IMR-90 (cell line): Measurements from ENCODE around the gene GSTM1. TPM values are rescaled to one million over a fixed set of nuclear protein-coding genes. Genes with fewer than 3 reads are reported as not detected.
"Not testable (repeated sequence)": the region's sequence is repeated elsewhere in the genome, so short reads cannot be mapped to it uniquely, and the experiment has no call there.

Experiments used
- ATAC-seq: fragments of 200-7000 bp; cut with Tn5 transposase; 2 replicates; pipeline ENCODE4 v1.9.1; 2020; ENCODE audit warnings: low read depth, mild to moderate bottlenecking, moderate library complexity
- BruUV-seq: library from RNA; stranded (reverse); fragments of 400-500 nt; replicated peaks from 2 replicates; lab custom pipeline; 2021; lab: Mats Ljungman, UMichigan
- CTCF ChIA-PET: fragments of 300-600 bp; formaldehyde crosslinking; extraction: SDS; loops from one replicate; lab custom pipeline; 2021; ENCODE audit warnings: antibody characterized with exemption; lab: Yijun Ruan, JAX
- POLR2A ChIA-PET: fragments of 300-600 bp; sonication (Branson Sonifier 250); formaldehyde crosslinking; loops from one replicate; lab custom pipeline; 2022; ENCODE audit warnings: antibody characterized with exemption; ENCODE audit not compliant: unreplicated experiment; lab: Charles Lee
- DNase-seq: peaks from one replicate; pipeline ENCODE4 v3.0.0; 2013
- H2AFZ ChIP-seq: replicated peaks from 2 replicates; pipeline ENCODE3; 2013; ENCODE audit warnings: low read length, mild to moderate bottlenecking; ENCODE audit not compliant: poor library complexity
- H2AK5ac ChIP-seq: 2 replicates; pipeline ENCODE4 v1.6.1; 2013; ENCODE audit warnings: low read depth, low read length, inconsistent platforms
- H2AK9ac ChIP-seq: replicated peaks from 2 replicates; pipeline ENCODE3; 2013; ENCODE audit warnings: mild to moderate bottlenecking, low read depth, low read length, moderate library complexity; ENCODE audit not compliant: poor library complexity
- H2BK120ac ChIP-seq: 2 replicates; pipeline ENCODE4 v1.6.1; 2013; ENCODE audit warnings: low read depth, low read length, inconsistent platforms
- H2BK15ac ChIP-seq: 3 replicates; pipeline ENCODE4 v1.6.1; 2013; ENCODE audit warnings: low read depth, low read length, inconsistent platforms
- H2BK20ac ChIP-seq: 2 replicates; pipeline ENCODE4 v1.6.1; 2013; ENCODE audit warnings: low read depth, mild to moderate bottlenecking, inconsistent platforms, low read length, moderate library complexity
- H2BK5ac ChIP-seq: 2 replicates; pipeline ENCODE4 v1.6.1; 2013; ENCODE audit warnings: mild to moderate bottlenecking, low read depth, low read length, inconsistent platforms; ENCODE audit not compliant: poor library complexity, severe bottlenecking
- H3K14ac ChIP-seq: replicated peaks from 2 replicates; pipeline ENCODE4 v1.6.1; 2013; ENCODE audit warnings: low read depth, low read length, inconsistent platforms
- H3K18ac ChIP-seq: 2 replicates; pipeline ENCODE4 v1.6.1; 2013; ENCODE audit warnings: low read depth, low read length, control low read depth
- H3K23ac ChIP-seq: 2 replicates; pipeline ENCODE4 v1.6.1; 2013; ENCODE audit warnings: low read depth, low read length, inconsistent platforms
- H3K27ac ChIP-seq: 2 replicates; pipeline ENCODE4 v1.5.1; 2013; ENCODE audit warnings: mild to moderate bottlenecking, control low read depth, low read length; ENCODE audit not compliant: insufficient read depth
- H3K27me3 ChIP-seq: 2 replicates; pipeline ENCODE4 v1.6.1; 2013; ENCODE audit warnings: low read length; ENCODE audit not compliant: control insufficient read depth, insufficient read depth
- H3K36me3 ChIP-seq: 2 replicates; pipeline ENCODE4 v1.6.1; 2013; ENCODE audit warnings: low read length, mixed read lengths; ENCODE audit not compliant: control insufficient read depth, insufficient read depth
- H3K4ac ChIP-seq: 2 replicates; pipeline ENCODE4 v1.6.1; 2013; ENCODE audit warnings: low read depth, low read length, inconsistent platforms
- H3K4me1 ChIP-seq: 2 replicates; pipeline ENCODE4 v1.6.1; 2013; ENCODE audit warnings: low read length, mixed read lengths; ENCODE audit not compliant: control insufficient read depth, insufficient read depth
- H3K4me2 ChIP-seq: 2 replicates; pipeline ENCODE4 v1.6.1; 2013; ENCODE audit warnings: low read depth, mild to moderate bottlenecking, control low read depth, low read length, moderate library complexity
- H3K4me3 ChIP-seq: 2 replicates; pipeline ENCODE4 v1.5.1; 2013; ENCODE audit warnings: low read depth, mild to moderate bottlenecking, control low read depth, low read length, moderate library complexity; ENCODE audit not compliant: insufficient read depth
- H3K56ac ChIP-seq: 2 replicates; pipeline ENCODE4 v1.6.1; 2013; ENCODE audit warnings: low read length, inconsistent platforms; ENCODE audit not compliant: insufficient read depth; ENCODE audit errors: extremely low read depth
- H3K79me1 ChIP-seq, 2 experiments: 2 replicates each; pipeline ENCODE4 v1.6.1; 2013; ENCODE audit warnings: low read length in 2 of 2, inconsistent platforms in 1 of 2, low read depth in 1 of 2
- H3K9ac ChIP-seq: 2 replicates; pipeline ENCODE4 v1.6.1; 2013; ENCODE audit warnings: low read depth, low read length, control low read depth
- H3K9me1 ChIP-seq: 2 replicates; pipeline ENCODE4 v1.6.1; 2013; ENCODE audit warnings: low read length, inconsistent platforms; ENCODE audit not compliant: insufficient read depth
- H3K9me3 ChIP-seq: 2 replicates; pipeline ENCODE4 v1.6.1; 2013; ENCODE audit warnings: low read length; ENCODE audit not compliant: control insufficient read depth, insufficient read depth
- H4K20me1 ChIP-seq: 2 replicates; pipeline ENCODE4 v1.6.1; 2013; ENCODE audit warnings: low read length, inconsistent platforms; ENCODE audit not compliant: insufficient read depth
- H4K5ac ChIP-seq: 2 replicates; pipeline ENCODE4 v1.6.1; 2013; ENCODE audit warnings: mild to moderate bottlenecking, low read depth, low read length, control low read depth
- H4K8ac ChIP-seq, 2 experiments: 2 replicates each; pipeline ENCODE4 v1.6.1; 2013; ENCODE audit warnings: low read depth in 2 of 2, low read length in 2 of 2, control low read depth in 1 of 2, inconsistent platforms in 1 of 2
- H4K91ac ChIP-seq: 2 replicates; pipeline ENCODE4 v1.6.1; 2013; ENCODE audit warnings: low read depth, low read length, inconsistent platforms; ENCODE audit not compliant: insufficient read depth
- WGBS, 2 experiments: methylation state at CpG; one replicate each; pipeline versions ENCODE4 v1.1.5 to v1.1.7; 2013; ENCODE audit warnings: missing lambda C conversion rate in 2 of 2; ENCODE audit not compliant: insufficient read length in 1 of 2; ENCODE audit errors: extremely low coverage in 2 of 2; 5-methylcytosine and 5-hydroxymethylcytosine counted together
- dilution Hi-C: fragments of 300-500 bp; cut with HindIII; formaldehyde crosslinking; loops from one replicate; pipeline ENCODE4 v1.14.3; 2018; ENCODE audit warnings: low sequenced_read_pairs; ENCODE audit not compliant: unreplicated experiment
- in situ Hi-C: fragments of 300-500 bp; cut with MboI; formaldehyde crosslinking; loops from 3 replicates; pipeline ENCODE4 v1.14.3; 2019; ENCODE audit warnings: low sequenced_read_pairs, inconsistent platforms, mixed read lengths
- intact Hi-C: fragments of 100-400 bp; cut with micrococcal nuclease; formaldehyde crosslinking; loops from 2 replicates; pipeline ENCODE4 v1.10.0; 2022
- polyA plus RNA-seq, 3 experiments: library from polyadenylated mRNA; depleted of rRNA; stranded (reverse); fragments of >200 nt; gene quantifications; 2 replicates each; pipeline ENCODE4 v1.2.3, GENCODE V29; 2012; ENCODE audit warnings: low replicate concordance in 1 of 3
- total RNA-seq: library from RNA; depleted of rRNA; stranded (reverse); fragments of >200 nt; gene quantifications from 2 replicates; pipeline ENCODE4 v1.2.3, GENCODE V29; 2012

GSTM1 gene
- total and polyA plus RNA-seq, 2 of the 4 experiments (the other 2 are of a cell fraction) = not detected

GRCh38 chr1:109687109-109687508 lies 508 bp upstream of the GSTM1 start:
- H3K27me3 ChIP-seq, H2BK15ac ChIP-seq, H4K8ac ChIP-seq, H2BK120ac ChIP-seq, H3K4me3 ChIP-seq, H3K79me1 ChIP-seq, H2AK5ac ChIP-seq, H4K5ac ChIP-seq, H2BK20ac ChIP-seq, H4K91ac ChIP-seq, dilution Hi-C loops, POLR2A ChIA-PET, BruUV-seq, H3K4me2 ChIP-seq, H3K36me3 ChIP-seq, H3K27ac ChIP-seq, H3K9me1 ChIP-seq, in situ Hi-C loops, H4K20me1 ChIP-seq, intact Hi-C loops, ATAC-seq, H3K4me1 ChIP-seq, DNase-seq, H3K56ac ChIP-seq, H3K9ac ChIP-seq, H2AFZ ChIP-seq, H3K14ac ChIP-seq, CTCF ChIA-PET, H2AK9ac ChIP-seq, H3K4ac ChIP-seq, H3K23ac ChIP-seq, H2BK5ac ChIP-seq, H3K18ac ChIP-seq, H3K9me3 ChIP-seq: not testable (repeated sequence)
- no CpG with 5 or more reads among the region's 11 CpGs for WGBS, 2 experiments
